CD14-positive monocyte (primary cell): ENCODE results near the gene SLC25A29. TPM values are rescaled to one million over a fixed set of nuclear protein-coding genes. Genes with fewer than 3 reads are reported as not detected.
A peak's percentile ranks its signal among the peaks of the same experiment; 100 is the strongest.

ENCODE experiments used
- DNase-seq, 3 donors: peaks; one replicate each; pipeline ENCODE4 v3.0.0-alpha.2; 2011 to 2022
- H2AFZ ChIP-seq: 2 replicates; pipeline ENCODE4 v1.6.0; 2012; ENCODE audit warnings: mild to moderate bottlenecking, low read depth, low read length, inconsistent platforms; ENCODE audit not compliant: insufficient read depth, poor library complexity, severe bottlenecking
- H3K27ac ChIP-seq, 2 donors: 1 replicate in 1 of 2; 2 replicates in 1 of 2; pipeline ENCODE4 v1.5.1; 2012 to 2013; ENCODE audit warnings: low read length in 2 of 2, control low read depth in 1 of 2, inconsistent platforms in 1 of 2, low read depth in 1 of 2, mild to moderate bottlenecking in 1 of 2
- H3K27me3 ChIP-seq, 2 donors: one replicate each; pipeline versions ENCODE4 v1.6.0 to v1.6.1; 2011 to 2013; ENCODE audit warnings: low read length in 2 of 2; ENCODE audit not compliant: control insufficient read depth in 2 of 2, insufficient read depth in 2 of 2
- H3K36me3 ChIP-seq, 2 donors: replicated peaks in 1 of 2; 1 replicate in 1 of 2; 2 replicates in 1 of 2; pipeline versions ENCODE4 v1.5.1 to v1.6.1; 2012 to 2013; ENCODE audit warnings: low read length in 2 of 2, control low read depth in 1 of 2, inconsistent platforms in 1 of 2, mild to moderate bottlenecking in 1 of 2; ENCODE audit not compliant: insufficient read depth in 2 of 2, control insufficient read depth in 1 of 2
- H3K4me1 ChIP-seq, 2 donors: 1 replicate in 1 of 2; 2 replicates in 1 of 2; pipeline versions ENCODE4 v1.5.1 to v1.6.1; 2012 to 2013; ENCODE audit warnings: low read length in 2 of 2, control low read depth in 1 of 2, inconsistent platforms in 1 of 2, mild to moderate bottlenecking in 1 of 2, moderate library complexity in 1 of 2; ENCODE audit not compliant: insufficient read depth in 2 of 2, control insufficient read depth in 1 of 2
- H3K4me2 ChIP-seq: replicated peaks from 2 replicates; pipeline ENCODE3; 2012; ENCODE audit warnings: low read length, moderate library complexity, mild to moderate bottlenecking; ENCODE audit not compliant: poor library complexity, severe bottlenecking; ENCODE audit errors: extremely low read depth
- H3K4me3 ChIP-seq, 3 experiments: fragments of 200-600 bp in 1 of 3; sonication (generic) in 1 of 3; replicated peaks in 1 of 3; 1 replicate in 2 of 3; 2 replicates in 1 of 3; pipeline ENCODE4 v1.5.1; 2011 to 2013; ENCODE audit warnings: low read length in 3 of 3, mild to moderate bottlenecking in 3 of 3, control low read depth in 2 of 3, low read depth in 2 of 3, inconsistent platforms in 1 of 3, moderate library complexity in 1 of 3
- H3K79me2 ChIP-seq: 2 replicates; pipeline ENCODE4 v1.6.0; 2012; ENCODE audit warnings: mild to moderate bottlenecking, control low read depth, inconsistent platforms, low read length, moderate library complexity; ENCODE audit not compliant: insufficient read depth
- H3K9ac ChIP-seq: 2 replicates; pipeline ENCODE4 v1.6.0; 2017; ENCODE audit warnings: low read length, mild to moderate bottlenecking; ENCODE audit not compliant: insufficient read depth, poor library complexity, severe bottlenecking
- H3K9me3 ChIP-seq, 2 donors: replicated peaks in 1 of 2; 1 replicate in 1 of 2; 2 replicates in 1 of 2; pipeline versions ENCODE4 v1.5.1 to v1.6.1; 2012 to 2013; ENCODE audit warnings: low read length in 2 of 2, control low read depth in 1 of 2; ENCODE audit not compliant: control insufficient read depth in 1 of 2, insufficient read depth in 1 of 2
- H4K20me1 ChIP-seq: 2 replicates; pipeline ENCODE4 v1.6.0; 2012; ENCODE audit warnings: mild to moderate bottlenecking, low read length, control low read depth, moderate library complexity; ENCODE audit not compliant: insufficient read depth
- H3K27ac Mint-ChIP-seq, 7 donors: one replicate each; pipeline ENCODE4 v1.8.0; 2020; ENCODE audit warnings: mild to moderate bottlenecking in 7 of 7, mixed read lengths in 7 of 7, moderate library complexity in 6 of 7, inconsistent platforms in 2 of 7
- H3K27me3 Mint-ChIP-seq, 3 donors: one replicate each; pipeline ENCODE4 v1.8.0; 2021 to 2022; ENCODE audit warnings: low read depth in 3 of 3, mild to moderate bottlenecking in 3 of 3, mixed read lengths in 3 of 3, moderate library complexity in 3 of 3, inconsistent platforms in 1 of 3
- H3K36me3 Mint-ChIP-seq, 2 donors: one replicate each; pipeline ENCODE4 v1.8.0; 2020; ENCODE audit warnings: mixed read lengths in 2 of 2, inconsistent platforms in 1 of 2, mild to moderate bottlenecking in 1 of 2
- H3K4me1 Mint-ChIP-seq: one replicate; pipeline ENCODE4 v1.8.0; 2020; ENCODE audit warnings: mild to moderate bottlenecking, mixed read lengths
- H3K4me3 Mint-ChIP-seq, 2 donors: one replicate each; pipeline ENCODE4 v1.8.0; 2020; ENCODE audit warnings: mild to moderate bottlenecking in 2 of 2, mixed read lengths in 2 of 2, moderate library complexity in 1 of 2
- H3K9me3 Mint-ChIP-seq, 7 donors: one replicate each; pipeline ENCODE4 v1.8.0; 2020 to 2022; ENCODE audit warnings: mixed read lengths in 7 of 7, mild to moderate bottlenecking in 6 of 7, moderate library complexity in 6 of 7, inconsistent platforms in 2 of 7
- WGBS: methylation state at CpG from one replicate; pipeline ENCODE4 v1.1.5; 2013; ENCODE audit warnings: missing lambda C conversion rate; ENCODE audit not compliant: insufficient coverage; 5-methylcytosine and 5-hydroxymethylcytosine counted together
- intact Hi-C, 2 donors: fragments of 100-400 bp; cut with micrococcal nuclease; formaldehyde crosslinking; loops; one replicate each; pipeline versions ENCODE4 v1.15.0 to v1.15.1; 2023
- polyA plus RNA-seq, 3 donors: library from polyadenylated mRNA; depleted of rRNA in 1 of 3; unstranded in 2 of 3; stranded (reverse) in 1 of 3; fragments of 300-500 nt in 2 of 3; fragments of >200 nt in 1 of 3; fragmentation: Illumina TruSeq in 2 of 3; gene quantifications; 1 replicate in 2 of 3; 2 replicates in 1 of 3; pipeline ENCODE4 v1.2.3, GENCODE V29; 2012 to 2021
- TF ChIP-seq, protein P1 (sequence below): fragments of 200-600 bp; IDR thresholded peaks from one replicate; pipeline ENCODE4 v1.8.0; 2022; ENCODE audit warnings: antibody characterized with exemption, mild to moderate bottlenecking

Gene SLC25A29
- polyA plus RNA-seq, 3 donors, result 16.9 to 114 (median 33.3) TPM

GRCh38 chr14:100296106-100296651 is 10.1 kb downstream of the SLC25A29 start:
- H3K9me3 ChIP-seq, result no peaks in the 10 kb centered on the region
- TF ChIP-seq, protein P1, sequence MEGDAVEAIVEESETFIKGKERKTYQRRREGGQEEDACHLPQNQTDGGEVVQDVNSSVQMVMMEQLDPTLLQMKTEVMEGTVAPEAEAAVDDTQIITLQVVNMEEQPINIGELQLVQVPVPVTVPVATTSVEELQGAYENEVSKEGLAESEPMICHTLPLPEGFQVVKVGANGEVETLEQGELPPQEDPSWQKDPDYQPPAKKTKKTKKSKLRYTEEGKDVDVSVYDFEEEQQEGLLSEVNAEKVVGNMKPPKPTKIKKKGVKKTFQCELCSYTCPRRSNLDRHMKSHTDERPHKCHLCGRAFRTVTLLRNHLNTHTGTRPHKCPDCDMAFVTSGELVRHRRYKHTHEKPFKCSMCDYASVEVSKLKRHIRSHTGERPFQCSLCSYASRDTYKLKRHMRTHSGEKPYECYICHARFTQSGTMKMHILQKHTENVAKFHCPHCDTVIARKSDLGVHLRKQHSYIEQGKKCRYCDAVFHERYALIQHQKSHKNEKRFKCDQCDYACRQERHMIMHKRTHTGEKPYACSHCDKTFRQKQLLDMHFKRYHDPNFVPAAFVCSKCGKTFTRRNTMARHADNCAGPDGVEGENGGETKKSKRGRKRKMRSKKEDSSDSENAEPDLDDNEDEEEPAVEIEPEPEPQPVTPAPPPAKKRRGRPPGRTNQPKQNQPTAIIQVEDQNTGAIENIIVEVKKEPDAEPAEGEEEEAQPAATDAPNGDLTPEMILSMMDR, result no peak
- no peak overlapping the region for H2AFZ ChIP-seq
- Mint-ChIP-seq H3K4me1 (peaks cover 36% of the 10 kb centered on the region), H3K36me3 (peaks cover 26 to 37% of the 10 kb centered on the region in 2 donors), H3K9me3 (no peaks in the 10 kb centered on the region), H3K4me3 (peak overlapping the region; percentile 34 to 81), H3K27ac (peak overlapping the region; percentile 85 to 97 (median 93)), H3K27me3 (peaks cover 0 to 4% (median 1%) of the 10 kb centered on the region in 3 donors)
- intact Hi-C loops, result no loop called here
- H3K27ac ChIP-seq, result peak overlapping the region; percentile 82 to 83
- H3K4me1 ChIP-seq, result peaks cover 34 to 37% of the 10 kb centered on the region in 2 donors
- peak overlapping the region; percentile 11 for H3K4me2 ChIP-seq
- no peaks in the 10 kb centered on the region for H3K79me2 ChIP-seq
- WGBS, result 28% methylated on average over 6 of the region's 9 CpGs
- peak overlapping the region in 1 of 3 experiments; percentile 50 for H3K4me3 ChIP-seq
- no peaks in the 10 kb centered on the region for H4K20me1 ChIP-seq
- no peak overlapping the region for H3K9ac ChIP-seq
- no peaks in the 10 kb centered on the region for H3K27me3 ChIP-seq
- peak; percentile 70 to 85 (median 76) for DNase-seq
- H3K36me3 ChIP-seq, result peaks cover 8 to 17% of the 10 kb centered on the region in 2 donors

- H3K4me3 Mint-ChIP-seq, result no peak overlapping the region
- Histone ChIP-seq H2AFZ (no peak overlapping the region), H3K9me3 (no peaks in the 10 kb centered on the region), H3K27me3 (no peaks in the 10 kb centered on the region), H3K9ac (no peak overlapping the region), H3K36me3 (peaks cover 12 to 20% of the 10 kb centered on the region in 2 donors), H3K4me1 (peaks cover 38 to 43% of the 10 kb centered on the region in 2 donors), H4K20me1 (no peaks in the 10 kb centered on the region), H3K27ac (peak overlapping the region; percentile 82 to 83), H3K4me3 (no peak overlapping the region), H3K79me2 (no peaks in the 10 kb centered on the region), H3K4me2 (peak overlapping the region; percentile 11)
- peaks cover 31 to 44% of the 10 kb centered on the region in 2 donors for H3K36me3 Mint-ChIP-seq
- intact Hi-C loops, result no loop called here
- WGBS, result 92% methylated on average over 9 of the region's 16 CpGs
- H3K27ac Mint-ChIP-seq, result peak overlapping the region in 6 of 7 donors; percentile 91 to 97 (median 94)
- no peaks in the 10 kb centered on the region for H3K9me3 Mint-ChIP-seq
- no peak for DNase-seq
- H3K27me3 Mint-ChIP-seq, result peaks cover 0 to 4% (median 0%) of the 10 kb centered on the region in 3 donors
- TF ChIP-seq, protein P1, result no peak
- H3K4me1 Mint-ChIP-seq, result peaks cover 43% of the 10 kb centered on the region
Measured at GRCh38 chr14:100295376-100296105, 10.7 kb downstream of the SLC25A29 start.
